HG02870 (cell line): ENCODE data around the gene PYGL.
"Not testable (repeated sequence)": the region's sequence is repeated elsewhere in the genome, so short reads cannot be mapped to it uniquely, and the experiment has no call there.

Experiments
- ATAC-seq: cut with Tn5 transposase; IDR thresholded peaks from one replicate; pipeline ENCODE4 v1.9.1; 2021; ENCODE audit warnings: mild to moderate bottlenecking, moderate library complexity; ENCODE audit not compliant: unreplicated experiment

The PYGL gene

GRCh38 chr14:50943943-50944646 is at the start of gene PYGL:
TSS of gene PYGL (minus strand) at chr14:50944483. CDS start at chr14:50944403, 80 bp downstream.
- ATAC-seq: no peak

- no peak for ATAC-seq
Measured at GRCh38 chr14:50985859-50986331, 41.6 kb upstream of the PYGL start.

GRCh38 chr14:50985124-50985858 is 41.0 kb upstream of the PYGL start:
- no peak for ATAC-seq

DNA sequence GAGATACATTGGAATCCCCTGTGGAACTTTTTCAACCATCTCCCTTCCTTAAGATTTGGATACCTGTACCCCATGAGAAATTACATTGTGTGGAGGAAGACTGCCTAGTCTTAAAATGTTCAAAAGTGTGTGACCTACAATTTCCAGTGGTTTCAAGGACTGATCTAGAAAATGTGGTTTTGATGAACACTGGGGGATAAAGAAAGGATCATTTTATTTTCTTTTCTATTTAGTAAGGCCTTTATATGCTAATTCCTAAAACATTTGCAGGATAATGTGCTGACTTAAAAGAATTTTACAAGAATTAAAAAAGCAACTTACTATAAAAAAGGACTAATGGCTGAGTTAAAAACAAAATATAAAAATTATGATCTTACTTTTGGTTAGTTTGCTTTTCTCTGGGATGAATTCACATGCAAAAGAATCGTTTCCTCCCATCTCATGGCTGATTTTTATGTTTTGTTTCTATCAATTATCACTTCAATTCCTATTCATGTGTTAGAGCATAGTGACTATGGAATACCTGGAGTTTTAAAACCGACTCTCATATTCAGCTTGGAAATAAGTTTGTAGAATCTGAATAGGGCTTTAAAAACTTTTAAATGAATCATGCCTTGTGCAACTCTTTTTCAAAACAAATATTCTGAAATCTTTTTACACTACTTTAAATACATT is 39.9 kb upstream of the PYGL start:
- ATAC-seq: no peak

DNA sequence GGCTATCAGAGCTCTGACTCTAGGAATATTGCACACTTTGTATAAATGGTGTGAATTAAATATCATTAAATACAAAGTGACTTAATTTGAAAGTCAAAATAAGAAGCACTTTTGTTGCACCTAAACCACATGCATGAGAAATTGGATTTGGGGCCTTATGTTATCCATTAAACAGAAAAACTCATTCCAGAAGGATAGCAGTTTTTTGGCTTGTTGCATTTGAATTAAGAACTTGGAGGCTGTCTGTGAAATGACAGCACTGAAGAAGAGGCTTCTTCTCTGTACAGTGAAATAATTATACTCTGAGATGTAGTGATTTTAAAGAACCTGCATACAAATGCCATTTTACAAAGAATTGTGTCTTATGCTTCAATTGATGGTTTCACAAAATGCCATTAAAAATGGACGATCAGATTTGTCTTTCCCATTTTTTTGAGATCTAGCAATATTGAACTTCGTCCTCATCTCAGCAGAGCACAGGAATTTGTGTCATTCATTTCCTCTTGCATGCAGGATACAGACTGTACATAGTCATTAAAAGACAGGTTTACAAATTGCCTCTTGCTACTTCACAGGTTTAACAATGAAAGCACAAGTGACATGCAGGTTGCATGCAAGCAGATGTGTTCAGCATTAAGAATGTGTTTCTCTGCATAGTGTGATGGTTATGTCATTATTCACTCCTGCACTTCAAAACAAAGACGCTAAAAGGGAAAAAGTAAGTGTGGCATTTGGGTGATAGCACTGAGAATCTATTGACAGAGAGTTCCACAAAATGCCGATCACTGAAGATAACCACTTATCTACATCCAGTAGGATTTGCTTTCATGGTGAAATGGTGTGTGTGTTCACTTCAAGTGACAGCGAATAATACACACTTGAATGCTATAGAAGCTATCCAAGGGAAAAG is 35.9 kb upstream of the PYGL start:
- no peak for ATAC-seq

DNA sequence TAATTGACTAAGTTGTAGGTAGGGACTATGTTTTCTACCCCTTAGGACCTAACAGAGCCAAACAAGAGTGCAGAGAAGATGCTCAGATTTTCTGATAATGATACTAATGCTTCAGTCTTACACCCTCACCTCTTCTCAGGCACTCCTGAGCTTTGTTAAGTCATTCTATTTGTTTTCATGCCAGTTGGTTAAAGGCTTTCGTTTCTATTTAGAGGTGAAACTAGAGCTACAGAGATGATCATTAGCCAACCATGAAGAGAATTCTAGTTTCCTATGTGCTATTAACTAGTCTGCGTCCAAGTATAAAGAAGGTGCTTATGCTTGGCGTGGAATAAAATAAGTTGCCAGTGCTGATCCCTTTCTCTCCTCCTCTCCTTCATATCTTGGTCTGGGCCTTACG is 34.6 kb upstream of the PYGL start:
- peak; percentile 90 for ATAC-seq

DNA sequence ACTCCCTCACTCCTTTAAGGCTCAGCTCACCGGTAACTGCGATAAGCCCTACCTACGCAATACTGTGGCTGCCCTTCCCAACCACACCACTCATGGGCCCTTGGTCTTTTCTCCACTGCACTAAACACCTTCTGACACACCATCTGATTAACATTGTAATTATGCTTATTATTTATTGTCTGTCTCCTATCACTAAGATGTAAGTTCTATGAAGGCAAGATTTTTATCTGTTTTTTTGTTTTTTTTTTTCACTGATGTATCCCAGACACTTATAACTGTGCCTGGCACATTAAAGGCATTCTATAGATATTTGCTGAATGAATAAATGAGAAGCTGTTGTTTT is 34.2 kb upstream of the PYGL start:
- no peak for ATAC-seq

DNA sequence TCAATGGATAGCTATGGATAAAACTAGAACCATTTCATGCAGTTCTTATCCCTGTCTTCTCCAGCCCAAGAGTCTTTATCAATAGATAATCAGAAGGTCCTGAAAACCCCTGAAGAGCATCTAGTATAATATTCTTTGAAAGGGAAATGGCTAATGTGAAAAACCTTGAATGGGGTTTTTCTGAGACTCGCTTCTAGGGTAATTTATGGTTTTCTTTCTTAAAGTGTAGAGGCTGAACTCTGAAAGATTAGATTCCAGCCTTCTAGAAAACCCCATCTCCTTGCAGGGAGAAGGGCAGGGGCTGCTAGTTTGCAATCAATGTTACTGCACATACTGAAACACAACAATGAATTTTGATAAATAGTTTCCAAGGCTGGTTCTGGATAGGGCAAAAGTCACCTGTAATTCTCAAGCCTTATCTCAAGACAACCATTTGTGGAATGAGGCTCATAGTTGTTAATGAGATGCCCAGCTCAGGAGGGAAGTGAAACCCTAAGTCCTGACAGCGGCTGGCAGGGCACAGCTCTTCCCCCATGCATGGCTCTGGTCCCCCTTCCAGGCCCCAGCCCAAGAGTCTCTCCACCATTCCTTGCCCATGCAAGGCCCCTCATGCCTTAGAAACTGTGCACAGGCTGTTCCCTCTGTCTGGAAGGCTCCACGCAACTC is 33.7 kb upstream of the PYGL start:
- no peak for ATAC-seq

DNA sequence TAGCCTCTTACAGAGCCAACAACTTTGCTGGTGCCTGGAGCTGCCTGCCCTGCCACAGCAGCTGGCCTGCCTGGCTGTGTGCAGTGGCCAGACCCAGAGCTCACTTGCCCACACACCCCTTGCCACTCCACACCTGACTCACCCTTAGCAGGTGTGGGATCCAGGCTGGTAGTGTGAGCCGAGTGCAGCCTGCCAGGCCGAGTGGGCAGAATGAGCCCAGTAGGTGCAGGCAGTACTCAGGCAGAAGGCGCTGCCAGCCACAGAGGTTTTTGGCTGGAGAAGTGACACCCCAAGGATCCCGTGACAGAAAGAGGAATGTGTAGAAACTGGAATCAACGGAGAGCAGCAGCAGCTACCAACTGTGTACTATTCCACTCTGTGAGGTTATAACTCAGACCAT is 29.8 kb upstream of the PYGL start:
- no peak for ATAC-seq

DNA sequence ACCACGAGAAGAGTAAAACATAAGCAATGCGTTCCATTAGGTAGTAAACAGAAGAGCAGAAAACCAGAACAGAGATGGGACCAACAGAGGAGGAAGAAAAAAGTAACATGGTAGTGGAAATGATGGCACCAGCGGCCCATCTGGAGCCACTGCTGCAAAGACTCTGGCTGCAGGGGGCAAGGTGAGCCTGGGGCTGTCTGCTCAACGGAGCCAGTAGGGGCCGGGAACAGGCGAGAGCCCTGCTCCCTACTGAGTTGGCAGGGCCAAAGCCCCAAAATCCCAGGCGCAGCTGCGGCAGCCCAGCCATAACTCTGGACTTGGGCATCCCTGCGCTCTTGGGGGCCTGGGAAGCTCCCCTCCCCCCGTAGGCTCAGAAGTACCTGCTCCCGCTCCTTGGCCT is 28.5 kb upstream of the PYGL start:
- no peak for ATAC-seq

GRCh38 chr14:50970886-50971781 is 26.9 kb upstream of the PYGL start:
- no peak for ATAC-seq

- no peak for ATAC-seq
Measured at GRCh38 chr14:50967790-50968189, 23.5 kb upstream of the PYGL start.

GRCh38 chr14:50967103-50967502 is 22.8 kb upstream of the PYGL start:
- no peak for ATAC-seq

GRCh38 chr14:50964683-50965390 is 20.6 kb upstream of the PYGL start:
- no peak for ATAC-seq

GRCh38 chr14:50963919-50964318 is 19.6 kb upstream of the PYGL start:
- ATAC-seq: no peak

DNA sequence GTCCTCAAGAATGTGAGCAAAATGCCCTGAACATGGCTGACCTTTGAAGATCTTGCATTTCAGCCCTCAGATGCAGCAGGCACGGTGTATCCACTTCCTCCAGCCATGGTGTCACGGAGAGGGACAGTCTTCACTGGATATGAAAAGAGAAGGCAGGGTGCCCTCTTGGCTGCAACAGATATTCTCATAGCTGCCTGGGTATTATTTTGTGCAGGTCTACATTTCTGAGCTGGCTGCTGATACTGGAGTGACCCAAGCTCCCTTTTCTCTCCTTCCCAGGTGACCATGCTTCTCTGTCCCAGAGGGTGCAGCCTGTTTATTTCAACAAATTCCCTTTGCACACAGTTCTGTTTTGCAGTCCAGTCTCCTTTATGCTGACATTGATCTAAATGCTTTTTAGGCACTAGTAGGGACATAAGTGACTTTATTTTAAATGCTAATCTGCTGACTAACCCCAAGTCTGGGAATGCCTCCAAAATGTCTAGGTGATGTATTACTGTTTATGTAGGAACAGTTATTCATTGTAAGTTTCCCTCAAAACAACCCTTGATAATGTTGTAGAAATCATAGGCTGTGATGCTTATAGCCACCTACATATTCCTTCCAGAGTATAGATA is 17.4 kb upstream of the PYGL start:
- no peak for ATAC-seq

- ATAC-seq: no peak
Measured at GRCh38 chr14:50957296-50957695, 13.0 kb upstream of the PYGL start.

- ATAC-seq: not testable (repeated sequence)
Measured at GRCh38 chr14:50956421-50956820, 12.1 kb upstream of the PYGL start.
